Measurements from ENCODE around the gene SCLT1.

Gene SCLT1

DNA sequence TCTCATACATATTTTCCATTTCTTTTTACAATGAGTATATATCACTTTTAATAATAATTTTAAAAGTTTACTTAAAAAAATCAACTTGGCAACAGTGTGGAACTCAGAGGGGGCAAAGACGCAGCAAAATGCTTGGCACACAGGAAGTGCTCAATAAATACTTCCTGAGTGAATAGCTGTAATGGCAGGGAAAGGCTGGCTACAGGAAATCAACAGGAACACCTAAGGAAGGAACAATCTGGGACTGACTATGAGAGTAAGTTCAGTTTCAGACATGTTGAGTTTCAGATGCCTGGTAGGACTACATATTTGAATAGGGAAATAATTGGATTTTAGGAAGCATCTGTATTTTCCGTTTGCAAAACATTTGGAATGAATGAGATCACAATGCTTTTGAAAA is 137.6 kb downstream of the SCLT1 start:
- no peak for DNase-seq

DNA sequence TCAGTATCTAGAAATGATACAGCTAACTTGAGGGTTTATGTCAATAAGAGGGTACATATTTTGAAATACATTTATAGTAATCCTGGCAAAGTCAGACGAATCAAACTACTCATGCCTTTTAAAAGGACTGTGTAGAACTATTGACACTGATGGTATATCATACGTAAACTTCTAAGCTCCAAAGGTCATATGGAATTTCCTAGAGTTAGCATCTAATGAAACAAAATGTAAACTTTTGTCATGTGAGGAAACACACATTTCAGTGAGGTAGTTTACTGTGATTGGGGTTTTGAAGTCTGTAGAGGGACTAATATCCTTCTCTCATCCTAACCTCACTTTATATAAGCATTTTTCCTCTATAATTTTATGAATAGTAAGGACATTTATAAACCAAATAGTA is 138.4 kb downstream of the SCLT1 start:
- DNase-seq, result no peak

DNA sequence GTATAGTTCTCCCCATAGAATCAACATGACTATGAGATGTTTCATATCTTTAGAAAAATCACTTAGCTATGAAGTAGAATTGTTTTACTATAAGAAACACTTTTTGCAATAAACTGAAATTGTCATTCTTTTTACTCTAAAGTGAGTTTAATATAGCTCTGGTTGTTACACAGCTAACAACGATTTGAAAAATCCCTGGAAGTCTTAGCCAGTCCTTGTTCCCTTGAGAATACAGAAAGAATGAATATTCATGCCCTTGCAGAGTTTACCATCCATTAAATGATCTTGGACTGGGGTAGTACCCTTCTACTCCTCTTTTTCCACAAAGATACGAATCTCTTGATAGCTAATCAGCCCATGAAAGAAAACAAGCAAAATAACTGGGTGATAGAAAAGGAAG is 142.0 kb downstream of the SCLT1 start:
- DNase-seq, result no peak

DNA sequence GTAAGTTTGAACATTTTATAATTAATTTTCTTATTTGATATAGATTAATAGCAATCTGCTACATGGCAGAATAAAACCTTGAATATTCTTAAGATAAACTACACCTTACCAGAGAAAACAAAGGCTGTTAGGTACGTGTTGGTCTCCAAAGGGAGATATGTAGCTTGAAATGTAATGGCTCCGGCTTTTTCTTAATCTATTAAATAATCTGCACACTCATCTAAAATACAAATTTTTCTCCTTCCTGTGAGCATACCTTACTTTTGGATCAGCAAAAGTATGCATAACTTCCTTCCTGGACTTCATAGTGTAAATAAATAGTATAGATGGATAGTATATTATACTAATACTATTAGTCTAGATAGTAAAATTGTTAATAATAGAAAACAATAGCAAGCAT is 142.5 kb downstream of the SCLT1 start:
- DNase-seq, result no peak

DNA sequence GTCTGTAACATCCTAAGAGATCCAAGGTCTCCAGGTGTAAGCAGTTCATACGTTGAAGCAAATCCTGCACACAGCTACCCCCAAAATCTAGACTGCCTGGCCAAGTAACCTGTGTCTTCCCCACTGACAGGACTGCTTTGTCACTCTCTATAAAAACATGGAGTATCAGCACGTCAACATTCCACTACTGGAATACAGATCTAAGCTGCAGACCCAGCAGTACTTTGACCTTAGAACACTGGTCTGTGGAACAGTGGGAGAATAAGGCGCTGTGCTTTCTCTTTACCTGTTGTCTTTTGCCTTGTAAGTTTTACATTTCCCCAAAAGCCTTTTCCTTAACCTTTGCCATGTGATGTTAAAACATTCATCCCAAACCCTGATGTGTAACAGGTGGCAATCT is 146.4 kb downstream of the SCLT1 start:
- no peak for DNase-seq

DNA sequence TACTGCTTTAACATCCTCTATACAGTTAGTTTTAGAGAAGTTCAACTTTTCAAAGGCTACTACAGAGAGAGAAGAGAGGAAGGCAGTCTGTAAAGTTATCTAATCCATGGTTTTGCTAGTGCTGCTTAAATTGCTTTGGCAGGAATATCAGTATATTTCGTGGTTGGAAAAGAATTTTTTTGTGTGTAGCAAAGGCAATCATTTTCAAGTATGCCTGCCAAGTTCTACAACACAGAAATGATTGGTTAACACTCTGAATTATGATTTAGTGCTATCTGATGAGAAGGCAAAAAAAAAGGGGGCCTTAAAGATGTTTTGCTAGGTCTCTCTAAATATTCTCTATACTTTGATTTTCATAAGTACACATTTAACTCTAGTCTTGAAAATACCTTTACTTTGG is 150.7 kb downstream of the SCLT1 start:
- no peak for DNase-seq

DNA sequence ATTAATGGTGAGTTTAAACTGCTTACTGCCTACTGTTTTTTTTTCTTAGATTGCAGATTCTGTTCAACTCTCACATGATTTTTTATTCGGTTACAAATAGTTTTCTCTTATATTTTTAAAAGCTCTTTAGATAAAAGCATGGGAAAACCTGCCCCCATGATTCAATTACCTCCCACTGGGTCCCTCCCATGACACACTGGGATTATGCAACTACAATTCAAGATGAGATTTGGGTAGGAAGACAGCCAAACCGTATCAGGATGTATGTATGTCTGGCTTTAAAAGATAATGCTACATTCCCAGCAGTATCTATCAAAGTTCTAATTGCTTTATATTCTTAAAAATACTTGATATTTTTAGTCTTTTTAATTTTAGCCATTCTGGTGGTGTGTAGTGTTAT is 152.4 kb downstream of the SCLT1 start:
- DNase-seq, result no peak

DNA sequence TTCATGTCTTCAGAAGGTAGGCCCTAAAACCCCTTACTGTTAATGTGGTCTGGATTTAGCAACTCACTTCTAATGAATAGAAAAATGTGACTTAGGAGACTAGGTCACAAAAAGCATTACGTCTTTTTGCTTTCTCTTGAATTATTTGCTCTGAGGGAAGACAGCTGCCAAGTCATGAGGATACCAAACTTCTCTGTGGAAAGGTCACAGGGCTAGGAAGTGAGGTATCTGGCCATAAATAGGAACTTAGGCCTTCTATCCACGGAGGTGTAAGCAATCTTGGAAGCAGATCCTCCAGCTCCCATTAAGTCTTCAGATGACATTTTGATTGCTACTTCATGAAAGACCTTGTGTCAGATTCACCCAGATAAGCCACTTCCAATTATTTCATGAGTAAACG is 163.3 kb downstream of the SCLT1 start:
- DNase-seq, result no peak

DNA sequence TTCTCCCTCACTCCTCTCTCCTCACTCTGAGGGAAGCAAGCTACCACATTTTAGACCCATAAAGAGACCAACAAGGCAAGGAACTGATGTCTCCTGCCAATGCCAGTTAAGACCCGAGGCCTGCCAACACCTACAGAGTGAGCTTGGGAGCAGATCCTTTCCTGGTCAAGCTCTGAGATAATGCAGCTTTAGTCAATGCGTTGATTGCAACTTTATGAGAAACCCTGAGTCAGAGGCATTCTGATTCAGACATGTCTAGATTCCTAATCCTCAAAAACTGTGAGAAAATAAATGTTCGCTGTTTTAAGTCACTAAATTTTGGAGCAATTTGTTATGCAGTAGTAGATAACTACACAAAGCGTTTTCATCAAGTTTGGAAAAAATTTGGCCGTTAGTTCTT is 168.4 kb downstream of the SCLT1 start:
- DNase-seq, result no peak

DNA sequence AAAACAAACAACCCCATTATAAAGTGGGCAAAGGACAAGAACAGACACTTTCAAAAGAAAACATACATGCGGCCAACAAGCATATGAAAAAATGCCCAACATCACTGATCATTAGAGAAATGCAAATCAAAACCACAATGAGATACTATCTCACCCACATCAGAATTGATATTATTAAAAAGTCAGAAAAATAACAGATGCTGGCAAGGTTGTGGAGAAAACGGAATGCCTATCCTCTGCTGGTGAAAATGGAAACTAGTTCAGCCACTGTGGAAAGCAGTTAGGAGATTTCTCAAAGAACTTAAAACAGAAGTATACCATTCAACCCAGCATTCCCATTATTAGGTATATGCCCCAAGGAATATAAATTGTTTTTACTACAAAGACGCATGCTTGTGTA is 171.4 kb downstream of the SCLT1 start:
- DNase-seq, result no peak

DNA sequence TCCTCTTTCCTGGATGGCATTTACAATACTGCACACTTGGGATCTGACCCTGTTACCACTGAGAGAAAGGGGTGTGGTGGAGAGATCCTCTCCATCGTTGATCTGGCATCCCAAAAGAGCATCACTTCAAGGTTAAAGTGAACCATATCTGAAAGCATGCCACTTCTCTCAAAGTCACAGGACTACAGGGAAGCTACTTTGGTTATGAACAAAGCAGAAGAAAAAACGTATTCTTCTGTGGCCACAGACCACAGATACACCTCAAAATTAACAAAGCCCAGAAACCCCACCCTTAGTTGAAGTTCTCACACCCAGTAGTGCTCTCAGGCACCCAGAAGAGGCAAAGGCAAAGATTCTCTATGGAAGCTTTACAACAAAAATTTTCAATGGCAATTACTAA is 175.6 kb downstream of the SCLT1 start:
- DNase-seq, result no peak

DNA sequence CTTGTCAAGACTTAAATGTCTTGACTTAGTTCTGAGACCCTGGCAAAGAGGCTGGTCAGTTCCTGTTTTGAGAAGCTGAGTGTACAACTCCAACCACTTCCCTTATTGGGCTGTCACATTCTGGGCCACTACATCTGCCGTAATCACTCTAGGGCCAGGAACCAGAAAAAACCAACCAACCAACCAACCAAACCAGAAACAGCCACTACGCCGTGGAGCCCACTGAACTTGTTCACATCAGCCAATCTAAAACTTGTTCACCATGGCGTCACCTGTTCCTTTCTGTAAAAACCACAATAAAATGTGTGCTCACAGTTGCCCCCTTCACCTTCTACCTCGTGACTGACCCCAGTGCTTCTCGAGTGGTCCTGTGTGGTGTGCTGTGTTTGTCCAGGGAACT is 176.5 kb downstream of the SCLT1 start:
- peak; percentile 1 for DNase-seq

DNA sequence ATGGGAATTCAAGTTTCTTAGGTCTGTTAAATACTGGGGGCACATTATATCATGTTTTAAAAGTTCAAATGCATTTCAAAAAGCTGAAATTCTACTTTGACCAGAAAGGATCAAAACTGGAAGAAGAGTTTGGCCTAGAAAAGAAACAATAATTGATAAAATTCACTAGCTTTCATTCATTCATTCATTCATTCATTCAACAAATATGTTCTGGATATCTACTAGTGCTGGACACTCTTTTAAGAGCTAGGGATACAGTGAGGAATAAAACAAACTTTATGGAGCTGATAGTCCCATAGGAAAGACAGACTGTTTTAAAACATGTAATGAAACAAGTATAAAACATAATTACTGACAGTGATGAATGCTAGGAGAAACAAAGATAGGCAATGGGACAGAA is 177.8 kb downstream of the SCLT1 start:
- no peak for DNase-seq

DNA sequence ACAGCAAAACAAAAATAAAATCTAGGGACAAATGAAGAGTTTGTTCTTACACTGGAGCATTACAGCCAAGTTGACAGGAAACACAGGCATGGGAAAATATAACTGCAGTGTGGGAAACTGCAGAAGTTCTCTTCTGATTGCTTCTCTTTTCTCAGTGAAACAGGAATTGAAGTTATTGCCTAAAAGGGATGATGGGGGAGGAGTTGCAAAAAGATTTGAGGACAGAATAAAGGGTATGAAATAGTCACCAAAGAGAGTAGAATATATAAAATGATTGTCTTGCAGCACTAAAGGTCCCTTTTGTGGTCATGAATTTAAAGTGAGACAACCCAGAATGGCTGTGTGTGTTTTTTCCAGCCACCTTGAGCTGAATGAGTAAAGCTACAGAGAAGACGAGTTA is 180.1 kb downstream of the SCLT1 start:
- no peak for DNase-seq

DNA sequence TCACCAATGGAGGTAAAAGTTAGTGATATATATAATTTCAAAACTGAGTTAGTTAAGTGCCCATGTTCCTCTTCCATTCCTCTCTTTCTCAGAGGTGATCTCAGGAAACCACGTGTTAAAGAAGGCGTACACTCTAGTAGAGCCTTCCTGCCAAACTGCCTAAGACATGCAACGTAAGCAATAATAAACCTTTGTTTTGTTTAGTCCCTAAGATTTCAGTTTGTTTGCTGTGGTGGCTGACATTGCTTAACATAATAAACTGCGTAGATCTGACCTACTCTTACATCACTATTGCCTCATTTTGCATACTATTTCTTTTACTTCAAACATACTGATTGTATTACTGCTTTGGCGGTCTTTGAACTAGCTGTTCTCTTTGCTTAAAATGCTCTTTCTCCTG is 184.6 kb downstream of the SCLT1 start:
- no peak for DNase-seq

DNA sequence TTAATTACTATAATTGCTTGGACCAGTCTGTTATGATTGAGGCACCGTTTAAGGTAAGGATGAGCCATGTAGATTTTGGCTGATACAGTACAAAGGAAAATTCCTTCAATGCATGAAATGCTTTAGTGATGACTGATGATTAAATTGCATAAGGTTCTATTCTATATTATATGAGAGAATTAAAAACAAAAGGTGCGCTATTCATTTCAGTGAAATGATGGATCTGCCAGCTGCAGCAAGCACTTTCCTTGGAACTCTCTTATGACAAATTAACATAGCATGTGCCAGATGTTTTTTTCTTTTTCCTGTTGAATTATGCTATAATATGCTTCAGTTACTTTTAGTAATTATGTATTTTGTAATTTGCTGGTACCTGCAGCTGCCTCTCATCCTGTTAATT is 185.4 kb downstream of the SCLT1 start:
- DNase-seq, result no peak

DNA sequence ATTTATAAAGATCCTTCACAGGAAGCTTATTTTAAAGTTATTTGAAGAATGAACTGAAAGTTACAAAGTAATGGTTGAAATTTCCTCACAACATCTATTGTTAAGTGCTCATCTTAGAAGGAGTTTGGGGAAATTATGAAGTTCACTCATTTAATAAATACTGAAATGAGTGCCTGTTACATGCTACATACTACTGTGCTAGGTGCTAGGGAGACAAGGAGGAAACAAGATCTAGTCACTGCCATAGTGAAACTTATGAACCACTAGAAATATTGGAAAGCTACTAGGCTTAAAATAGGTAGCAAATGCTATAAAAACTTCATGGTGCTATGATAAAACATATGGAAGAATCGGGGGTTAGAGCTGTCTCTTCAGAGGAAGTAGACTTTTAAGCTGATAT is 186.8 kb downstream of the SCLT1 start:
- no peak for DNase-seq

DNA sequence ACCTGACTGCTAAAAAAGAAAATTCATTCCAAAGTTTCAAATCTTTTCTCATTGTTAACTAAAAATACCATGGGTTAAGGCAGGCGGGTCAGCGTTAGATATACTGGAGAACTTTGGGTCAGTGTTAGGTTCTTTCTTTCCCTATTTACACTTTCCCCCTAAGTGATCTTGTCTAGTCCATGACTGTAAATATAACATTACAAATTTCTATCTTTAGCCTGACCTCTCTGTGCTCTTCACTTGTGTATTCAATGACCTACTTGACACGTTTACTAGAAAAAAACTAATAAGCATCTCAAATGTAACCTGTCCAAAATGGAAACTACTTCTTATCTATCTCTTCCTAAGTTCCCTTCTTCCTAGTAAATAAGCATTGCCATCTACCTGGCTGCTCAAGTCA is 188.5 kb downstream of the SCLT1 start:
- DNase-seq, result no peak

DNA sequence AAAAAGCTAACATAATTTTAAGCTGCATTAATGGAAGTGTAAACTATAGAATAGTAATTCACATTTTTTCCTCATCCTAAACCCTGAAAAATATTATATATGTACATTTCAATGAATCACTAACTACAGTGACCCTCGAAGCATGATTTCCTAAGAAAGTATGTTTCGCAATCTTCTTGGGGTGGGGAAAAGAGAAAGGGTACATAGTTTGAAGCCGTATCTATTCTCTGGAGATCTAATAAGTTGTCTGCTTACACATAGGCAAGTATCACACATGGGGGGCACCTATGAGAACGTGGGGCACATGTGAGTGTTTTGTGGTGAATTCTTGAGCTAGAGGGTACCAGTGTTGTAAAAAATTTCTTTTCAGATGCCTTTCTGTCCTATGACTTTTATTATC is 212.7 kb downstream of the SCLT1 start:
- no peak for DNase-seq

DNA sequence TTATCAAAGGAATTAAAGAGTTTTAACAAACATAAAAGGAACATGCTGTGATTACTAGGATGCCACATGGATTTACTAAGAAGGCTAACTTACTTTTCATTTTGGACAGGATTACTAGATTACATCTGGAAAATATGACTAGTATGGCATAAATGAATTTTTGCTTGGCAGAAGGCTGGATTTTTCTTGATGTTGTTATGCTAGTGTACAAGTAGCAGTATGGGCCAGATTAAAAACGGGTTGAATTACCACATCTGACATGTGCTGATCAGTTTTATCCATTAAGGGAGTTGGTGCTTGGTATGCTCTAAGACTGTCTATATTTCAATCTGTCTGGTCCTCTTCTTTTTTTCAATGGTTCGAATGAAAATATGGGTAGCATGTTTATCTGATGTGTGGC is 213.4 kb downstream of the SCLT1 start:
- no peak for DNase-seq

DNA sequence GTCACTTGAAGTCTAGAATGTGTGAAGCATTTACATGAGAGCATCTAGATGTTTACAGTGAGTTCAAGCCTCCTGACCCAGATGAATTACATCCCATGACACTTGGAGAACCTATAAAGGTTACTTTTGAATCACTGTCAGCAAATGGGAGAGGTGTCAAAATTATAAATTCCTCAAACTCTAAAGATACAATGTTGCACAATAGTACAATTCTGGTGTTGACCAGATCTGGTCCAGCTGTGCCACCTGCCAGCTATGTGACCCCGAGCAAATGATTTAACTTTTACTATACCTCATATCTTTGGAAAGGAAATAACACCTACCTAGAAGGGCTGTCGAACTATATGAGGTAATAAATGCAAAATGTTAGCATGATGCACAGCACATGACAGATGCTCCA is 214.1 kb downstream of the SCLT1 start:
- DNase-seq, result no peak

DNA sequence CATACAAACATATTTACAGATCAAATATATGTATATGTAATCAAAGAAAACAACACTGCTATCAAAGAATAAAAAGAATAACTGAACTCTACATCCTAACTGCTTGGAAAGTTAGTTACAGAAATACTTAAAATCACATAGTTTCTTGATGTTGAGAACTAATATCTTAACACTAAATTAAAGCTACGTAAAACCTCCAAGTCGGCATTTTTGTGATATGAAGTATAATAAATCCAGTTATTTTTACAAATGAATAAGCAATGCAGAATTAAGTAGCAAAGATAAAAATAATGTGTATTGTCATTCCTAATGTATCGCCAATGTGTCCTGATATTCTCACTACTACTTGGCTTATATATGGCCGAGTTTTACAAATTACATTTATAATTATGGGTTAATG is 215.4 kb downstream of the SCLT1 start:
- no peak for DNase-seq

DNA sequence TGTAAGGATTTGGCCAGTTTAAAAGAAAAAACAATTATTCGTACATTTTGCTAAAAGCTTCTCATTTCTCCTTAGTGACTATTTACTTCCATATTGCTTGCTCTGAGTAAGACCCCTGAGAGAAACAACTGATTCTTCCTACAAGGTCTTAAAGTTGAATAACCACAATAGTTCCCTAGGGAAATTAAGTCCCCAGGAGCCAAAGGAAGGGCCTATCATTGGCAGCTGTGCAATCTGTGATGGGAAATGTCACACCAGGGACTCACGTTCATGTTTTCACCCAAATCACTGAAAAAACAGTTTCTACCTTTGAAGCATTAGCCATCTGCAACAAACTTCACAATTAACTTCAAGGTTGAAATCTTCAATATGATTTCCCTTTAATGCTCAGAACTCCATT is 217.1 kb downstream of the SCLT1 start:
- DNase-seq, result no peak

DNA sequence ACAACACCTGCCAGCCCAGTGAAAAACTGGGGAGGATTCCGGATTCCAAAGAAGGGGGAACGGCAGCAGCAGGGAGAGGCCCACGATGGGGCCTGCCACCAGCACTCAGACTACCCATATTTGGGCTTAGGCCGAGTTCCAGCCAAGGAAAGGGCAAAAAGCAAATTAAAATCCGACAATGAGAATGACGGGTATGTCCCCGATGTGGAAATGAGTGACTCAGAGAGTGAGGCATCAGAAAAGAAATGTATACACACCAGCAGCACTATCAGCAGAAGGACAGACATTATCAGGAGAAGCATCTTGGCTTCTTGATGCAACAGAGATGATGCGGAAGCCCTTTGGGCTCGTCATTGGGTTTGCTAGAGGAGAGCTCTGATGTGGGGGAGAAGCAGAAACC is 221.4 kb downstream of the SCLT1 start:
- DNase-seq, result no peak

DNA sequence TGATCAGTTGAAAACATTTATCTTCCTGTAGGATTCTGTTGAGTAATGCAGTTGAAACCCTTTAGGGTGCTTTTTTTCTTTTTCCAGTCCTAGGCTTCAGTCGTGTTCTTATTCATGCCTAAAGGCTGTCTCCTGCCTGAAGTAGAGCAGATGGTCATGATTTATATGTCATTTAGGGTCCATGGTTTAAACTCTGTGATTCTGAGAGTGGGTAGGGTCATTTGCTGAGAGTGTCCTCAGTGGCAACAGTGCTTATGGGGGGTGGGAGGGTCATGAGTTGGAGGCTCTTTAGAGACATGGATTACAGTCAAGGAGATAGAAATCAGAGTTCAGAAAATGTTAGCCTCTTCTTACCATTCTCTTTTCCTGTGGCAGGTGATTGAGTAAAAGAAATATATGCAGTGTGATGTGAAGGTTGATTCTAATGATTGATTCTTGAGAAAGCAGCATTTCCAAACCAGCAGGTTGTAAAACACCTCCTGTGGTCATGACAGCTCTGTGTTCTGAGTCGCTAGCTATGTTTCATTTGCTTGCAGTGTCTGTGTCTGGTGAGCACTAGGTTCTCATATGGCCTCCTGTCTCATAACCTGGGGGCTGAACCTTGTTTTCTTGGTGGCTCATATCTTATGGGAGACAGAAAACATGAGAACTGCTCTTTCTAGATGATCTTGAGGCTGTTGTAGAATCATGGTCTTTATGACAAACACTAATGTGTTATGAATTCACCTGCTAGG is 223.4 kb downstream of the SCLT1 start:
- DNase-seq, result no peak

DNA sequence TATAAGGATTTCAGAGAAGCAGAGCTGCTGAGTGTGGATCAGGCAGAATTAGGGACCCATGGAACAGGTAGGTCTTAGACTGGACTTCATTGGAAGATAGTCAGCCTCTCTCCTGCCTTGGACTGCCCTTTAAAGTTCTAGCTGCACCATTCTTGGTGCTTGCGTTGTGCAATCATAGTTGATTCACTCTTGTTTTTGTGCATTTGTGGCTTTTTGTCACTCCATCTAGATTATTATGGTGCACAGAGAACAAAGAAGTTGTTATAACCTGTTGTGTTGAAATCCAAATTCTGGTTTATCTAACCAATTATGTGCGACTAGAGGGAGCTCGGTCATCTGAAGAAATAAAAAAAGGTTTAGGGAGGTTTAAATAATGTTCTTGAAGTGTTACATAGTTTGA is 224.6 kb downstream of the SCLT1 start:
- DNase-seq, result no peak

Measured in stimulated activated CD4-positive, alpha-beta T cell treated with anti-CD3 and anti-CD28 coated beads, Interleukin-1b, Interleukin-23, amount 100 ng/mL, for 48 hours (primary cell).